ENCODE measurements around the gene YJEFN3.

- TF ChIP-seq POLR2AphosphoS5 (IDR thresholded peaks at IDR 0.05; ENCODE audit: low read depth, low read length) (no peak), TAF1 (IDR thresholded peaks at IDR 0.05; ENCODE audit: borderline replicate concordance, insufficient read depth, low read length) (no peak), FOXP2 (optimal IDR thresholded peaks at IDR 0.05; ENCODE audit: borderline replicate concordance, extremely low read depth, extremely low read length, insufficient read depth) (no peak), REST (IDR thresholded peaks at IDR 0.05; ENCODE audit: insufficient read depth in 1 of 2, low read depth in 2 of 2, low read length in 2 of 2) (no peak), SIN3A (IDR thresholded peaks at IDR 0.05; ENCODE audit: borderline replicate concordance, insufficient read depth, low read length) (no peak)
These were observed 33.4 kb downstream of the YJEFN3 start for GRCh38 chr19:19561946-19562664.

All from PFSK-1 (cell line).